Loucy (cell line): ENCODE results near the gene FKBP4.

ENCODE experiments used
- H2AFZ ChIP-seq: fragments of 200-600 bp; sonication (generic); 2 replicates; pipeline ENCODE4 v1.6.0; 2016; ENCODE audit warnings: antibody characterized with exemption, mild to moderate bottlenecking, low read length, moderate library complexity
- H3F3A ChIP-seq: fragments of 200-600 bp; 2 replicates; pipeline ENCODE4 v1.6.0; 2016; ENCODE audit warnings: antibody characterized with exemption, low read depth, mild to moderate bottlenecking
- H3K27me3 ChIP-seq: fragments of 200-600 bp; sonication (generic); 2 replicates; pipeline ENCODE4 v1.6.1; 2014; ENCODE audit warnings: low read length, mild to moderate bottlenecking; ENCODE audit not compliant: insufficient read depth, poor library complexity, severe bottlenecking
- H3K36me3 ChIP-seq: fragments of 200-600 bp; sonication (generic); 2 replicates; pipeline ENCODE4 v1.6.1; 2016; ENCODE audit warnings: low read length; ENCODE audit not compliant: insufficient read depth
- H3K4me1 ChIP-seq: fragments of 200-600 bp; sonication (generic); 2 replicates; pipeline ENCODE4 v1.5.1; 2014; ENCODE audit warnings: low read length, mild to moderate bottlenecking; ENCODE audit not compliant: insufficient read depth, poor library complexity, severe bottlenecking
- H3K4me2 ChIP-seq: fragments of 200-600 bp; sonication (generic); 2 replicates; pipeline ENCODE4 v1.6.0; 2014; ENCODE audit warnings: antibody characterized with exemption, low read length, low read depth, mild to moderate bottlenecking; ENCODE audit not compliant: poor library complexity, severe bottlenecking
- H3K4me3 ChIP-seq: fragments of 200-600 bp; sonication (generic); 2 replicates; pipeline ENCODE4 v1.5.1; 2014; ENCODE audit warnings: low read length, mild to moderate bottlenecking, mixed read lengths; ENCODE audit not compliant: poor library complexity, severe bottlenecking
- H3K79me2 ChIP-seq: fragments of 200-600 bp; sonication (generic); 2 replicates; pipeline ENCODE4 v1.6.1; 2014; ENCODE audit warnings: low read length; ENCODE audit not compliant: insufficient read depth
- H3K9ac ChIP-seq: fragments of 200-600 bp; sonication (generic); 2 replicates; pipeline ENCODE4 v1.6.0; 2014; ENCODE audit warnings: mild to moderate bottlenecking, low read depth, low read length, moderate library complexity; ENCODE audit not compliant: poor library complexity, severe bottlenecking
- H3K9me2 ChIP-seq: fragments of 200-600 bp; sonication (generic); replicated peaks from 2 replicates; pipeline ENCODE4 v1.6.1; 2016; ENCODE audit warnings: low read depth, low read length, mixed read lengths
- H3K9me3 ChIP-seq: fragments of 200-600 bp; sonication (generic); 2 replicates; pipeline ENCODE4 v1.6.1; 2014; ENCODE audit warnings: mild to moderate bottlenecking, antibody characterized with exemption, low read length, low read depth; ENCODE audit not compliant: insufficient read depth
- H4K20me1 ChIP-seq: fragments of 200-600 bp; sonication (generic); 2 replicates; pipeline ENCODE4 v1.6.0; 2014; ENCODE audit warnings: antibody characterized with exemption, low read length, mild to moderate bottlenecking; ENCODE audit not compliant: insufficient read depth, poor library complexity, severe bottlenecking
- CTCF ChIP-seq: fragments of 200-600 bp; sonication (generic); conservative IDR thresholded peaks from 2 replicates; pipeline ENCODE4 v1.5.1; 2014; ENCODE audit warnings: mild to moderate bottlenecking, antibody characterized with exemption, low read length
- EZH2phosphoT487 ChIP-seq: fragments of 200-600 bp; IDR thresholded peaks from 2 replicates; pipeline ENCODE4 v1.6.1; 2018; ENCODE audit warnings: antibody characterized with exemption, mild to moderate bottlenecking, moderate library complexity, borderline replicate concordance

Gene FKBP4

DNA sequence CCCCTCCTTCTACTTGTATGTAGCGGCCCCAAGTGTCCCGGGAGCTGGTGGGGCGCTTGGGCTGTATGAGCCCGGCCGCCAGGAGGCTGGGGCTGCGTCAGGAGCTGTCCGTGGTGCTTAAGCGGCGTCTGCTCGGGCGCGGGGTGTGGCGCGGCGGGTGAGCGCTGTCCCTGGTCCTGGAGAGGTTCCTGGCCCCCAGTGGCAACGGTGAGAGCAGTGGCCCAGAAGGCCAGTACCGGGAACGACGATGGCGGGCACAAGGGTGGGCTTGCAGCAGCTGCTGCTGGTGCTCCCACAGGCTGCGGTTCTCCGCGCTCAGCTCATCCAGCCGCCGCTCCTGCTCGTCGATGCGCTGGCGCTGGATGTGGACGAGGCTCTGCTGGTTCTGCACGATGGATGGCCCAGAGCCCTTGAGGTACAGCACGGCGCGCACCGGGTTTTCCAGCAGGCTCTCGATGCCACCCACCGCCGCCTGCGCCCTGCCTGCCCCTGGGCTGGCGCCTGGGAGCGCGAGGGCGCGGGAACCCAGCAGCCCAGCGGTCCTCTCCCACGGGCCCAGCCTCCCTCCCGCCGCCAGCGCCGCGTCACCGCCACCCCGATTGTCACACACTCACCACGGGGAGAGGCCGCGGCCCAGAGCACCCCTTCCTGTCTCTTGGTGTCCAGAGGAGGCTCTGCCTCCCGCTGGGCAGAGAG lies 41.9 kb upstream of the FKBP4 start:
- Histone ChIP-seq H4K20me1 (no peaks in the 10 kb centered on the region), H3K27me3 (no peaks in the 10 kb centered on the region), H3K9ac (no peak overlapping the region), H3F3A (no peaks in the 10 kb centered on the region), H3K36me3 (no peaks in the 10 kb centered on the region), H3K9me2 (no peaks in the 10 kb centered on the region), H3K9me3 (no peaks in the 10 kb centered on the region), H3K4me3 (no peak overlapping the region), H3K79me2 (no peaks in the 10 kb centered on the region), H2AFZ (no peak overlapping the region), H3K4me2 (no peak overlapping the region), H3K4me1 (no peaks in the 10 kb centered on the region)
- TF ChIP-seq EZH2phosphoT487 (no peak), CTCF (0 out of 2 replicates have a peak, but pooled peaks have one; percentile 10)

DNA sequence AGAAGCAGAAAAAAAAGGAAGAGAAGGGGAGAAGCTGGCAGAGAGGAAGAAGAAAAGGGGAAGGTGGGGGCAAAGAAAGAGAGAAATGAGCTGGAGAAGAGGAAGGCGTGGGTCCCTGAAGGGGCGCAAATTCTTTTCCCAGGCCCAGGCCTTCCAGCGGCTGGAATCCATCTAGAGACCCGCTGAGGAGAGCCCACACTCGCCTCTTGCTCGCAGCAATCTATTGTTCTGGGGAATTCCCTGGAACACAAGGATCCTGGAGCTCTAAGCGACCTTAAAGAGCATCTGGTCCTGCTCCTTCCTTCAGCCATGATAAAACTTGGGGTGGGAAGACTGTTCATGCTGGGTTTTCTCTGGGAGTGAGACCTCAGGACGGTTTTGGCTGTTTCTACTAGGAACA lies 41.2 kb upstream of the FKBP4 start:
- Histone ChIP-seq H3K4me3 (no peak overlapping the region), H3K4me2 (no peak overlapping the region), H4K20me1 (no peaks in the 10 kb centered on the region), H3K79me2 (no peaks in the 10 kb centered on the region), H3K9me3 (no peaks in the 10 kb centered on the region), H3F3A (no peaks in the 10 kb centered on the region), H3K4me1 (no peaks in the 10 kb centered on the region), H3K9me2 (no peaks in the 10 kb centered on the region), H3K27me3 (no peaks in the 10 kb centered on the region), H3K9ac (no peak overlapping the region), H2AFZ (no peak overlapping the region), H3K36me3 (no peaks in the 10 kb centered on the region)
- no peak for TF ChIP-seq CTCF
- TF ChIP-seq EZH2phosphoT487 = no peak

- H4K20me1 ChIP-seq = no peaks in the 10 kb centered on the region
- no peaks in the 10 kb centered on the region for H3K27me3 ChIP-seq
- H3F3A ChIP-seq = no peaks in the 10 kb centered on the region
- H3K4me1 ChIP-seq = no peaks in the 10 kb centered on the region
- no peaks in the 10 kb centered on the region for H3K9me3 ChIP-seq
- H2AFZ ChIP-seq = no peak overlapping the region
- H3K9ac ChIP-seq = no peak overlapping the region
- H3K36me3 ChIP-seq = no peaks in the 10 kb centered on the region
- H3K4me3 ChIP-seq = no peak overlapping the region
- no peak overlapping the region for H3K4me2 ChIP-seq
- no peaks in the 10 kb centered on the region for H3K9me2 ChIP-seq
- no peaks in the 10 kb centered on the region for H3K79me2 ChIP-seq
- TF ChIP-seq CTCF (no peak), EZH2phosphoT487 (no peak)
Measured at GRCh38 chr12:2754208-2754607, 40.6 kb upstream of the FKBP4 start.
